Dedifferentiated amniotic fluid mesenchymal stem cell (primary cell): ENCODE measurements around the gene FBXL13.
"Not testable (repeated sequence)": the region's sequence is repeated elsewhere in the genome, so short reads cannot be mapped to it uniquely, and the experiment has no call there.

Experiments
- DNase-seq: peaks from one replicate; pipeline ENCODE4 v3.0.0-alpha.2; 2016; ENCODE audit errors: extremely low spot score

FBXL13 gene

GRCh38 chr7:102819151-102819550 lies 255.4 kb downstream of the FBXL13 start:
- DNase-seq: no peak

GRCh38 chr7:102817616-102818573 lies 256.7 kb downstream of the FBXL13 start:
- no peak for DNase-seq

DNA sequence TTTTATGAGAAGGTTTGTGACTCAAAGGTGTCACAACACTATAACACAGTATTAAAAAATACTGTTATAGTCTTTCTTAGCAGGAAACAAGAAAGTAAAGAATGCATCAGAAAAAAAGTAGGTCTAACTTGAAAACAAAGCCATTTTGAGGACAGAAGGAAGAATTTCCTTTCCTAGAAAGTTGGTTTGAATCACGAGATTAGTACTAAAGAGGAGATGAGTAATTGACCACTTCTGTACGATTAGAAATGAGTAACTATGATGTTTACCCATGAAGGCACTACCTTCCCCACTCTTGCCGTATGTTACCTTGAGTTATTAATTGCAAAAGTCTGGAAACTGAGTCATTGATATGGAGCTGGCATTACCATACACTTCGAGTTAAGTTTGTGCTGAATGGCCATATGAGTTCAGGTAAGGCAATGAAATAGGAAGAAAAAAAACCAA lies 260.5 kb downstream of the FBXL13 start:
- no peak for DNase-seq

DNA sequence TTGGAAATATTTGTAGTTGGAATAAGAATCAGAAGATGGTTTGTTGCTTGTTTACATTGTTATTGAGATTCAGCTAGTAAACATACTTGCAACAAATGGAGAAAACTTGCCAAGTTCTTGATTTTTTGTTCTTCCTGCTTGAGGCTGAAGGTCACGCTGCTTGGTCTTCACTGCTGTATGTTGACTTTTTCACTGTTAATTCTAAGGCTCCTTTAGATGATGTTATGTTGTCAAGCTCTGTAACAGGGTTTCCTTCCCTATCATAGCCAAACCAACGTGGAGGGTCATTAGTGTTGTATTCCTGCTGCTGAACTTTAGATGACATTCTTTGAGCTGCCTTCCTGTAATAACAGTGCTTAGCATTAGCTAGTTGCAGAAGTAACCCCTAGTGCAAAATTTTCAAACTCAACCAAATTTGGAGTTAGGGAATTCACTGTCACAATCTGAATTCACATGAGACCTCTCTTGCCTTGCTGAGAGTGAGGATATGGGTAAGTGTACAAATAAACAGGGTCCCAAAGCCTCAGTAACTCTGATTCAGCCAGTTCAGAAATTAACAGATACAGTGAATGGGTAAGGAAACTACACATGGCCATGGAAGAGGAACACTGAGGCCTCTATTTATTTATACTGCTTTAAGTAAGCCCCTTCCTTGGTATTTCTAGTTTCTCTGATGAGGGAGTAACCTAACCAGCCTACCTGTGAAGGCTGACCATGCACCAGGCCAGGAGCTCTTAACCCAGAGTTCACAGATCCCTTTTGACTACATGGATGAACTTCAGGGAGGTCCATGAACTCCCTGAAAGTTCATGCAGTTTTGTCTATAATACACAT lies 261.2 kb downstream of the FBXL13 start:
- DNase-seq: no peak

DNA sequence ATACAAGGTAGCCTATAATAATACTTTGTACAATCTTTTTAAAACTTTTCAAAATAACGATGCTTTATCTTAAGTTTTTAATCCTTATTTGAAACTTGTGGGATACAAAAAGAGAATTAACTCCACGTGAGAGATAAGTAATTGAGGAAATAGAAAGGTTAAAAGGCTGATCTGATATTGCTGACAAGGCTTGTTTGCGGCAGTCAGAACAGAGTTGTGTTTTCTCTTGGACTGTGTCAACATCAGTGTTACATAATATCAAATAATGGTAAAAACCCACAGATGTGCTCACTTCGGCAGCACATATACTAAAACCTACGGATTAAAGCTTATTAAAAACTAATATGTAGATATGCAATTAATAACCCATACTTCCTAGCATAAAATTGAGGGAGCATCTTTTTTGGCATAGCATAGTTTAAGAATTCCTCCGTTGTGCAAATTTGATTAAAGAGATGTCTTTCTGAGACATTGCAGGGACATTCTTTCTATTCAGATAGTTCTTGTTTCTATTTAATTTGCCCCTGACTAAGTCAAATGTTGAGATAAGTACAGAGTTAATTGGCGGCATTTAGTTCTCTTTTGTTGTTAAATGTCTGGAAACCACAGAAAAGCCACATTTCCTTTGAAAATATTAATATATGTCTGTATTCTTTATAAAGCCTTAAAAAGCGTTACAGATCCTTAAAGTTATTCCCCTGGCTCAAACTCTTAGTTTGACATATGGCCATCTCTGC lies 262.5 kb downstream of the FBXL13 start:
- no peak for DNase-seq

- no peak for DNase-seq
Observed at GRCh38 chr7:102810916-102811315, 263.7 kb downstream of the FBXL13 start.

- DNase-seq: no peak
Observed at GRCh38 chr7:102806613-102807012, 268.0 kb downstream of the FBXL13 start.

GRCh38 chr7:102795987-102796595 lies 278.5 kb downstream of the FBXL13 start:
- DNase-seq: not testable (repeated sequence)

DNA sequence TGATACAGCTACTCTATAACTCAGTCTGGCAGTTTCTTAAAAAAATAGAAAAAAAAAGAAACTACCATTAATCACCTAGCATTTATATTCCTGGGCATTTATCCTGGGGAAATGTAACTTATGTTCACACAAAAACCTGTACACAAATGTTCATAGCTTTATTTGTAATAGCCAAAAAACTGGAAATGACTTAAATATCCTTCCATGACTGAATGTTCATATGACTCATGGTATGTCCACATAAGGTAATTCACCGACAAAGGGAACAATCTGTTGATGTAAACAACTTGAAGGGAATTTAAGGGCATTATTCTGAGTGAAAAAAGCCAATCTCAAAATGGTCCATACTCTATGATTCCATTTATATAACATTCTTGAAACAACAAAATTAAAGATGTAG lies 280.0 kb downstream of the FBXL13 start:
- DNase-seq: not testable (repeated sequence)

- not testable (repeated sequence) for DNase-seq
Observed at GRCh38 chr7:102791831-102792230, 282.8 kb downstream of the FBXL13 start.

DNA sequence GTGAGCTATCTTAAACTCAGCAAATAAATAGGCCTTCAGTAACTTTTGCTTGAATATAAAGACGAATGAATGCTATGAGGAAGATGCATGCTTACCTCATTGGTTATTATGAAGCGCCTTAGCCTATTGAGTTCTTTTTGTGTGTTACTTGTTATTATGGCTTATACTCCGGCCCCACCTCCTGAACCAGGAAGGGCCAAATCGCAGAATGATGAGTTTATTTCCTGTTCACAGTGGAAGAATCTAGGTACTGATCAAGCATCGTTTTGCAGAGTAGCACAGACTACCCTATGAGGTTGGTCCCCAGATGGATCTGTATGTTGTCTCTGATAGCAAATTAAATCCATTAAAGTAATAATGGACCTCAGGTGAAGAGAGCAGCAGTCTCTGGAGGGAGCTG lies 283.2 kb downstream of the FBXL13 start:
- not testable (repeated sequence) for DNase-seq

DNA sequence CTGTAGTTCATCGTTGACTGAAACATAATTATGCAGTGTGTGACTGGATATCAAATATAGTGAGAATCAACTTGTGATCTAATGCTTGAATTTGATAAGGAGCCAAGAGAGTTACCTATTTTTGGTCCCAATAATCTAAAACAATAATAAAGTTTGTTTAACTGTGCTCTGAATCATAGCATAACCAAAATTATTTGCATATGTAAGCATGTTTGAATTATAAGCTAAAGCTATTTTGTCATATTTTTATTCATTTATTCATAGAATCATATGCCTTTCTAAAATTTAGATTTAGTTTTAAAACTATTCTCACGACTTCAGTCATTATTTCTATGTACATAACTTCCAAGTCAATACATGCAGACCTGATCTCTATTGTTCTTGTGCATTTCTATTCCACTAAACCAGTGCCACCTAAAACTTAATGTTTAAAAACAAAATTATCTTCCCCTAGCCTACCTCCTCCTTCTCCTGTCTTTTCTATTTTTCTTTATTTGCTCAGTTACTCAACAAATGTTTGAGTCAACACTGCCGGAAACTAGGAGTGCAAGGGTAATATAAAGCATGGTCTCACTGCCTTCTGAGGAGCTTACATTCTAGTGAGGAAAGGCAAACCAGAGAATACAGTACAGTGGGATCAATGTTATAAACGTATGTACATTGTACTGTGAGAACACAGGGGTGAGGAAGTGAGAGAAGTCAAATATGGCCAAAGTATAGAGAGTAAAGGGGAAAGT lies 284.1 kb downstream of the FBXL13 start:
- not testable (repeated sequence) for DNase-seq

- not testable (repeated sequence) for DNase-seq
Observed at GRCh38 chr7:102788770-102789169, 285.8 kb downstream of the FBXL13 start.

DNA sequence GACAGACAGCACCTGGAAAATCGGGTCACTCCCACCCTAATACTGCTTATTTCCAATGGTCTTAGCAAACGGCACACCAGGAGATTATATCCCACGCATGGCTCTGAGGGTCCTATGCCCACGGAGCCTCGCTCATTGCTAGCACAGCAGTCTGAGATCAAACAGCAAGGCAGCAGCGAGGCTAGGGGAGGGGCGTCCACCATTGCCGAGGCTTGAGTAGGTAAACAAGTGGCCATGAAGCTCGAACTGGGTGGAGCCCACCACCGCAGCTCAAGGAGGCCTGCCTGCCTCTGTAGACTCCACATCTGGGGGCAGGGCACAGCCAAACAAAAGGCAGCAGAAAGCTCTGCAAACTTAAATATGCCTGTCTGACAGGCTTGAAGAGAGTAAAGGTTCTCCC lies 293.7 kb downstream of the FBXL13 start:
- not testable (repeated sequence) for DNase-seq

GRCh38 chr7:102778663-102779062 lies 295.9 kb downstream of the FBXL13 start:
- DNase-seq: not testable (repeated sequence)

DNA sequence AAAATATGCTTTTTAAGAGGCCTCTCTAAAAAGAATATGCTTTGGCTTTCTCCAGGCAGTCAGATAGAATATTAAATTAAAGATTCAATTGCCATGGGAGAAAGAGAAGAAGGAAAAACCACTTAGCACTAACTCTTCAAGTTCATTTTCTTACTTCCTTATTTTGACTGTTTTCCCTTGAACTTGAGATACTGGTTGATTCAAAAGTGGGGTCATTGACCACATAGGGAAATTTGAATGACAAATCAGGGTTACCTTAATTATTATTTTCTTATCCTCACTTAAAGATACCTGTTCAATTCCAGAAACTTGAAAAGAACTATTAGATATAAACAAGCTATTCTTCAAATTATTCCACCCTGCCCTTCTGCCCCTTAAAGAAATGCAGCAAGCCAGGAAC lies 298.4 kb downstream of the FBXL13 start:
- DNase-seq: not testable (repeated sequence)

GRCh38 chr7:102770467-102770866 lies 304.1 kb downstream of the FBXL13 start:
- DNase-seq: not testable (repeated sequence)

GRCh38 chr7:102769657-102770192 lies 304.9 kb downstream of the FBXL13 start:
- not testable (repeated sequence) for DNase-seq

DNA sequence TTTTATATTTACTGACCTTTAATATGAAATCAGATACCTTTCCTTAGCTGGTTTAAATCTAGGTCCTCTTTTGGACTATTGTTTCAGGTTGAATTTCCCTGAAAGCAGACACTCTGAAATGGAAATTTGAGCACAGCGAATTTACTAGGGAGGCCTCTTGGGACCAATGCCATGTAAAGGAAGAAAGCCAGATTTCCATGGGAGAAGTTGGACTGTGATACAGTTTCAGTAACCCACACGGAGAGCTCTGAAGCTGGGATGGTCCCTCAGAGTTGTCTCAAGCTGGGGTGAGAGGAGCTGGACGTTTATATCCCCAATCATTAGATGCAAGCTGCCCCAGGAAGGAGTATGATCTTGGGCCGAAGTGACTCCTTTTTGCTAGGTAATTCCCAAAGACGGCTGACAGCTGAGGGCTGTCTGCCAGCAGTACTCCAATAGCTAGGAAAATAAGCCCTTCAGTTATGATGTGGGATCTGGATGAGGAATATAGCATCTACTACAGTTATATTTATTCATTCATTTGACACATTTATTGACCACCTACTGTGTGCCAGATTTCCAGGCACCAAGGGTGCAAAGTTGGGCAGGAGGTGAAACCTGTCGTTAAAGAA lies 311.2 kb downstream of the FBXL13 start:
- not testable (repeated sequence) for DNase-seq
